ENCODE measurements around the gene WDR35. TPM values are rescaled to one million over a fixed set of nuclear protein-coding genes. Genes with fewer than 3 reads are reported as not detected.

Gene WDR35
- total RNA-seq, 1 donor from 2014 or later: 15.0 TPM

DNA sequence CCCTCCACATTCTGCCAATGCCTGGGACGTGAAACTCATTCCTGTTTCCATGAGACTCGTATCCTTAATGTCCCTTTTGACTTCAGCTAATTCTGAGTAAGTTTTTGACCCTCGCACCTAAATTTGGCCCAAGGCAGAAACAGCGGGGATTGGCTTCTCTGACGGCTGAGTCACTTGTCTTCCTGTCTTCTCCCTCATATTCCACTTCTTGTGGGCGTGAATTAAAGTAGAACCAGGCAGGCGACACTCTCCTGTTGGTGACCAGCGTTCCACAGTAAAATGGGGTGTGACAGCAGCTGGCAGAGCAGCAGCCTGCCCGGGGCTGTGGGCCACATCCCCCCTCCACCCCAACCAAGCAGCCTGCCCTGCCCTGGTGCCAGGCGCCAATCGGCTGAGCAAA, 103.6 kb downstream of the WDR35 start:
- no peaks in the 10 kb centered on the region for H3K9me3 Mint-ChIP-seq
- H3K4me1 Mint-ChIP-seq (ENCODE audit: unreplicated experiment): peaks cover 16% of the 10 kb centered on the region
- no peak overlapping the region for H3K4me3 Mint-ChIP-seq
- H3K27me3 Mint-ChIP-seq: peaks cover 4% of the 10 kb centered on the region
- TF ChIP-seq, protein P1, sequence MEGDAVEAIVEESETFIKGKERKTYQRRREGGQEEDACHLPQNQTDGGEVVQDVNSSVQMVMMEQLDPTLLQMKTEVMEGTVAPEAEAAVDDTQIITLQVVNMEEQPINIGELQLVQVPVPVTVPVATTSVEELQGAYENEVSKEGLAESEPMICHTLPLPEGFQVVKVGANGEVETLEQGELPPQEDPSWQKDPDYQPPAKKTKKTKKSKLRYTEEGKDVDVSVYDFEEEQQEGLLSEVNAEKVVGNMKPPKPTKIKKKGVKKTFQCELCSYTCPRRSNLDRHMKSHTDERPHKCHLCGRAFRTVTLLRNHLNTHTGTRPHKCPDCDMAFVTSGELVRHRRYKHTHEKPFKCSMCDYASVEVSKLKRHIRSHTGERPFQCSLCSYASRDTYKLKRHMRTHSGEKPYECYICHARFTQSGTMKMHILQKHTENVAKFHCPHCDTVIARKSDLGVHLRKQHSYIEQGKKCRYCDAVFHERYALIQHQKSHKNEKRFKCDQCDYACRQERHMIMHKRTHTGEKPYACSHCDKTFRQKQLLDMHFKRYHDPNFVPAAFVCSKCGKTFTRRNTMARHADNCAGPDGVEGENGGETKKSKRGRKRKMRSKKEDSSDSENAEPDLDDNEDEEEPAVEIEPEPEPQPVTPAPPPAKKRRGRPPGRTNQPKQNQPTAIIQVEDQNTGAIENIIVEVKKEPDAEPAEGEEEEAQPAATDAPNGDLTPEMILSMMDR (conservative IDR thresholded peaks at IDR 0.05): no peak
- DNase-seq (ENCODE audit: extremely low spot score, unreplicated experiment): no peak
- H3K36me3 Mint-ChIP-seq: peaks cover 4% of the 10 kb centered on the region
- no peak overlapping the region for H3K27ac Mint-ChIP-seq

DNA sequence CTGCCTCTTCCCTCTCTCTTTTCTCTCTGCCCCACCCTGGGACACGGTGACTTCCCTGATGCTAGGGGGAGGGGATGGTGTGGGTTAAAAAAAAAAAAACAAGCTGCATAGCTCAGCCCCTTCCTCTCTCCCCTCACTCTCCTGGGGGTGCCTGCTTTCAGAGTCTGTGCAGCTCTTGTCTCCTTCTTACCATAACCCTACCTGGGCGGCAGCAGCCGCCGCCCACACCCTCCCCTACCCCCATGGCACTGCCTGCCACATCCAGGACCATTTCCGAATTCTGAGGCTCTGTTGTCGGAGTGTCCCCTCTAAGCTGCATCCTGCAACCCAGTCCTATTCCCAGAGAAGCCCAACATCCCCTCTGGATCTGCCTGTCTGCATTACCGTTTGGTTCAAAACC, 104.1 kb downstream of the WDR35 start:
- Mint-ChIP-seq H3K27ac (no peak overlapping the region), H3K27me3 (peaks cover 4% of the 10 kb centered on the region), H3K4me1 (ENCODE audit: unreplicated experiment) (peaks cover 16% of the 10 kb centered on the region), H3K36me3 (peaks cover 4% of the 10 kb centered on the region), H3K4me3 (no peak overlapping the region), H3K9me3 (no peaks in the 10 kb centered on the region)
- no peak for DNase-seq (ENCODE audit: extremely low spot score, unreplicated experiment)
- TF ChIP-seq, protein P1 (conservative IDR thresholded peaks at IDR 0.05): no peak

DNA sequence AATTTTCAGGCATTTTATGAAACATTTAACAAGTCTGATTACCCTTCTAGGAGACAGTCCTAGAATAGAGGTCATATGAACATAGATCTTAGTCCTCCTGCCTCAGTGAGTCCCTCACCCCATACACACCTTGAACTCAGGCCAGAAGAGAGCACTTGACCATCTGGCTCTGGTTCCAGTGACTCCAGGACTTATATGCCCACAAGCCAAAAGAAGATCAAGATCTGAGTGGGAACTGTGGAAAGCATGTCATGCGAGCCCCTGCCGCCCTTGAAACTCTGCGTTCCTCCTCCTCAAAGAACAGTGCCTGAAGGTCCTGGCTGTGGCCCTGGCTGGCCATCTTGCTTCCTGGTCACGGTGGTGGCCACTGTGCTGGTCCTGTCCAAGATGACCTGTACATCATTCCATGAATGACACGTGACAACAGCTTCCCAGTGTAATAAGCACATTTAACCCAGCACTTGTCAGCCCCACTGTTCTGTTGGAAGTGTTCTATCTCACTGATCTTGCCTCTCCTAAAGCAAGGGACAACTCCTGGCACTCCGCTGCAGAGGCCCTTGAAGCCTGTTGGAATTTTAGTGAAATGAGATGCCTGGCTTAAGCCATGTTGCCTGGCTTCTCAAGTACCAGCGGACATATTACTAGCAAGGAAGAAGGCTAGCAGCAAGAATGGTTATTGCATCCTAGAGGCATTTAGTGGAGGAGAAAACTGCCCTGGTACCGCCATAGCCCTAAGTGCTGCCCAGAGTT, 105.8 kb downstream of the WDR35 start:
- TF ChIP-seq, protein P1 (conservative IDR thresholded peaks at IDR 0.05): no peak
- H3K9me3 Mint-ChIP-seq: peaks cover 5% of the 10 kb centered on the region
- no peak overlapping the region for H3K4me3 Mint-ChIP-seq
- H3K4me1 Mint-ChIP-seq (ENCODE audit: unreplicated experiment): peaks cover 11% of the 10 kb centered on the region
- H3K36me3 Mint-ChIP-seq: peaks cover 5% of the 10 kb centered on the region
- H3K27ac Mint-ChIP-seq: no peak overlapping the region
- DNase-seq (ENCODE audit: extremely low spot score, unreplicated experiment): no peak
- H3K27me3 Mint-ChIP-seq: peaks cover 6% of the 10 kb centered on the region

DNA sequence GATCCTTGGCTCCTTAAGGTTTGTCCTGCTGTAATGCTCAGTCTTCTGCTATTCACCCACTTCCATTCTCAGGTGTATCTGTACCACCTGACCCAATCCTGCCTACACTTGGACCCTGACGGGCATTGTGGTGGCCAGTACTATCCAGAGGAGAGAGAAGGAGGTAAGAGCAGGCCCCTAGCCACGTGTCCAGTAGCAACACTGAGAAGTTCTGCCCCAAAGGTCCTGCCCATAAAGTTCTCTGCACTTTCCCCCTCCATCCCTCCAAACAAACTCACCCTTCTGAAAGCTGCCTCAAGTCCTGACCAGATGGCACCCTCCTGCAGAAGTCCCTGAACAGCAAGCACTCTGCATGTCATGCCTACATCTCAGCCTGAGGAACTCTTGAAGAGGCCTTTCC, 106.4 kb downstream of the WDR35 start:
- peaks cover 6% of the 10 kb centered on the region for H3K27me3 Mint-ChIP-seq
- no peak overlapping the region for H3K4me3 Mint-ChIP-seq
- DNase-seq (ENCODE audit: extremely low spot score, unreplicated experiment): no peak
- peaks cover 6% of the 10 kb centered on the region for H3K9me3 Mint-ChIP-seq
- peaks cover 9% of the 10 kb centered on the region for H3K4me1 Mint-ChIP-seq (ENCODE audit: unreplicated experiment)
- peaks cover 5% of the 10 kb centered on the region for H3K36me3 Mint-ChIP-seq
- H3K27ac Mint-ChIP-seq: no peak overlapping the region
- TF ChIP-seq, protein P1 (conservative IDR thresholded peaks at IDR 0.05): no peak

DNA sequence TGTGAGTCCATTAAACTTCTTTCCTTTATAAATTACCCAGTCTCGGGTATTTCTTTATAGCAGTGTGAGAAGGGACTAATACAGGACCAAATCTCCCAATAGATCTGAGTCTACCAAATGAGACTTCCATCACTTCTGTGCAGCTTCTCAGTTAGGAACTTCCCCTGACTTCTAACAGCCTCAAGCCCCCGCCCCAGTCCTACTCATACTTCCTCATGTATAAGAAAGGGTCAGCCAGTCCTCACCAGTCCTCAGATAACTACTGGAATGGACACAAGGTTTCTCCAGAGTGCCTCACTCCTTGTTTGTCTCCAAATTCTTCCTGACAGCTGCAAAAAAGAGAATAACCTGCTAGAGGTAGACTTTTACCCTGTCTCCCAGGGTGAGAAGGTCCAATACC, 107.6 kb downstream of the WDR35 start:
- H3K9me3 Mint-ChIP-seq: peaks cover 6% of the 10 kb centered on the region
- TF ChIP-seq, protein P1 (conservative IDR thresholded peaks at IDR 0.05): no peak
- no peak overlapping the region for H3K27ac Mint-ChIP-seq
- H3K4me3 Mint-ChIP-seq: no peak overlapping the region
- H3K36me3 Mint-ChIP-seq: peaks cover 5% of the 10 kb centered on the region
- no peak for DNase-seq (ENCODE audit: extremely low spot score, unreplicated experiment)
- peaks cover 6% of the 10 kb centered on the region for H3K27me3 Mint-ChIP-seq
- H3K4me1 Mint-ChIP-seq (ENCODE audit: unreplicated experiment): no peaks in the 10 kb centered on the region
